CD14-positive monocyte (primary cell): ENCODE data around the gene JHY. TPM values are rescaled to one million over a fixed set of nuclear protein-coding genes. Genes with fewer than 3 reads are reported as not detected.
"Not testable (repeated sequence)": the region's sequence is repeated elsewhere in the genome, so short reads cannot be mapped to it uniquely, and the experiment has no call there.

Experiments used
- DNase-seq, 3 donors: peaks; one replicate each; pipeline ENCODE4 v3.0.0-alpha.2; 2011 to 2022
- H2AFZ ChIP-seq: 2 replicates; pipeline ENCODE4 v1.6.0; 2012; ENCODE audit warnings: mild to moderate bottlenecking, low read depth, low read length, inconsistent platforms; ENCODE audit not compliant: insufficient read depth, poor library complexity, severe bottlenecking
- H3K27ac ChIP-seq, 2 donors: 1 replicate in 1 of 2; 2 replicates in 1 of 2; pipeline ENCODE4 v1.5.1; 2012 to 2013; ENCODE audit warnings: low read length in 2 of 2, control low read depth in 1 of 2, inconsistent platforms in 1 of 2, low read depth in 1 of 2, mild to moderate bottlenecking in 1 of 2
- H3K27me3 ChIP-seq, 2 donors: one replicate each; pipeline versions ENCODE4 v1.6.0 to v1.6.1; 2011 to 2013; ENCODE audit warnings: low read length in 2 of 2; ENCODE audit not compliant: control insufficient read depth in 2 of 2, insufficient read depth in 2 of 2
- H3K36me3 ChIP-seq, 2 donors: replicated peaks in 1 of 2; 1 replicate in 1 of 2; 2 replicates in 1 of 2; pipeline versions ENCODE4 v1.5.1 to v1.6.1; 2012 to 2013; ENCODE audit warnings: low read length in 2 of 2, control low read depth in 1 of 2, inconsistent platforms in 1 of 2, mild to moderate bottlenecking in 1 of 2; ENCODE audit not compliant: insufficient read depth in 2 of 2, control insufficient read depth in 1 of 2
- H3K4me1 ChIP-seq, 2 donors: 1 replicate in 1 of 2; 2 replicates in 1 of 2; pipeline versions ENCODE4 v1.5.1 to v1.6.1; 2012 to 2013; ENCODE audit warnings: low read length in 2 of 2, control low read depth in 1 of 2, inconsistent platforms in 1 of 2, mild to moderate bottlenecking in 1 of 2, moderate library complexity in 1 of 2; ENCODE audit not compliant: insufficient read depth in 2 of 2, control insufficient read depth in 1 of 2
- H3K4me2 ChIP-seq: replicated peaks from 2 replicates; pipeline ENCODE3; 2012; ENCODE audit warnings: low read length, moderate library complexity, mild to moderate bottlenecking; ENCODE audit not compliant: poor library complexity, severe bottlenecking; ENCODE audit errors: extremely low read depth
- H3K4me3 ChIP-seq, 3 experiments: fragments of 200-600 bp in 1 of 3; sonication (generic) in 1 of 3; replicated peaks in 1 of 3; 1 replicate in 2 of 3; 2 replicates in 1 of 3; pipeline ENCODE4 v1.5.1; 2011 to 2013; ENCODE audit warnings: low read length in 3 of 3, mild to moderate bottlenecking in 3 of 3, control low read depth in 2 of 3, low read depth in 2 of 3, inconsistent platforms in 1 of 3, moderate library complexity in 1 of 3
- H3K79me2 ChIP-seq: 2 replicates; pipeline ENCODE4 v1.6.0; 2012; ENCODE audit warnings: mild to moderate bottlenecking, control low read depth, inconsistent platforms, low read length, moderate library complexity; ENCODE audit not compliant: insufficient read depth
- H3K9ac ChIP-seq: 2 replicates; pipeline ENCODE4 v1.6.0; 2017; ENCODE audit warnings: low read length, mild to moderate bottlenecking; ENCODE audit not compliant: insufficient read depth, poor library complexity, severe bottlenecking
- H3K9me3 ChIP-seq, 2 donors: replicated peaks in 1 of 2; 1 replicate in 1 of 2; 2 replicates in 1 of 2; pipeline versions ENCODE4 v1.5.1 to v1.6.1; 2012 to 2013; ENCODE audit warnings: low read length in 2 of 2, control low read depth in 1 of 2; ENCODE audit not compliant: control insufficient read depth in 1 of 2, insufficient read depth in 1 of 2
- H4K20me1 ChIP-seq: 2 replicates; pipeline ENCODE4 v1.6.0; 2012; ENCODE audit warnings: mild to moderate bottlenecking, low read length, control low read depth, moderate library complexity; ENCODE audit not compliant: insufficient read depth
- H3K27ac Mint-ChIP-seq, 7 donors: one replicate each; pipeline ENCODE4 v1.8.0; 2020; ENCODE audit warnings: mild to moderate bottlenecking in 7 of 7, mixed read lengths in 7 of 7, moderate library complexity in 6 of 7, inconsistent platforms in 2 of 7
- H3K27me3 Mint-ChIP-seq, 3 donors: one replicate each; pipeline ENCODE4 v1.8.0; 2021 to 2022; ENCODE audit warnings: low read depth in 3 of 3, mild to moderate bottlenecking in 3 of 3, mixed read lengths in 3 of 3, moderate library complexity in 3 of 3, inconsistent platforms in 1 of 3
- H3K36me3 Mint-ChIP-seq, 2 donors: one replicate each; pipeline ENCODE4 v1.8.0; 2020; ENCODE audit warnings: mixed read lengths in 2 of 2, inconsistent platforms in 1 of 2, mild to moderate bottlenecking in 1 of 2
- H3K4me1 Mint-ChIP-seq: one replicate; pipeline ENCODE4 v1.8.0; 2020; ENCODE audit warnings: mild to moderate bottlenecking, mixed read lengths
- H3K4me3 Mint-ChIP-seq, 2 donors: one replicate each; pipeline ENCODE4 v1.8.0; 2020; ENCODE audit warnings: mild to moderate bottlenecking in 2 of 2, mixed read lengths in 2 of 2, moderate library complexity in 1 of 2
- H3K9me3 Mint-ChIP-seq, 7 donors: one replicate each; pipeline ENCODE4 v1.8.0; 2020 to 2022; ENCODE audit warnings: mixed read lengths in 7 of 7, mild to moderate bottlenecking in 6 of 7, moderate library complexity in 6 of 7, inconsistent platforms in 2 of 7
- CTCF ChIP-seq: fragments of 200-600 bp; IDR thresholded peaks from one replicate; pipeline ENCODE4 v1.8.0; 2022; ENCODE audit warnings: antibody characterized with exemption, mild to moderate bottlenecking
- WGBS: methylation state at CpG from one replicate; pipeline ENCODE4 v1.1.5; 2013; ENCODE audit warnings: missing lambda C conversion rate; ENCODE audit not compliant: insufficient coverage; 5-methylcytosine and 5-hydroxymethylcytosine counted together
- intact Hi-C, 2 donors: fragments of 100-400 bp; cut with micrococcal nuclease; formaldehyde crosslinking; loops; one replicate each; pipeline versions ENCODE4 v1.15.0 to v1.15.1; 2023
- polyA plus RNA-seq, 3 donors: library from polyadenylated mRNA; depleted of rRNA in 1 of 3; unstranded in 2 of 3; stranded (reverse) in 1 of 3; fragments of 300-500 nt in 2 of 3; fragments of >200 nt in 1 of 3; fragmentation: Illumina TruSeq in 2 of 3; gene quantifications; 1 replicate in 2 of 3; 2 replicates in 1 of 3; pipeline ENCODE4 v1.2.3, GENCODE V29; 2012 to 2021

The JHY gene
- polyA plus RNA-seq, 3 donors: 0.68 to 0.91 (median 0.89) TPM

- H3K4me1 Mint-ChIP-seq: peaks cover 31% of the 10 kb centered on the region
- no peaks in the 10 kb centered on the region for H3K79me2 ChIP-seq
- peaks cover 5 to 9% (median 8%) of the 10 kb centered on the region in 3 donors for H3K27me3 Mint-ChIP-seq
- WGBS: 94% methylated on average over 2 of the region's 3 CpGs
- H3K9me3 ChIP-seq: no peaks in the 10 kb centered on the region
- no peak overlapping the region for H3K27ac ChIP-seq
- TF ChIP-seq CTCF: no peak
- H3K4me3 Mint-ChIP-seq: peak overlapping the region in 1 of 2 donors; percentile 44
- H3K4me3 ChIP-seq: no peak overlapping the region
- no peaks in the 10 kb centered on the region for H3K36me3 ChIP-seq
- peaks cover 0 to 2% (median 0%) of the 10 kb centered on the region in 7 donors for H3K9me3 Mint-ChIP-seq
- no peak overlapping the region for H2AFZ ChIP-seq
- intact Hi-C loops: loop anchor here in 1 of 2 donors (5.0 kb wide), 2 partner anchors 161 to 201 kb away; partner anchors contain the start of gene HSPA8
- H3K4me1 ChIP-seq: peaks cover 24 to 34% of the 10 kb centered on the region in 2 donors
- H3K36me3 Mint-ChIP-seq: no peaks in the 10 kb centered on the region
- H3K9ac ChIP-seq: no peak overlapping the region
- H3K27ac Mint-ChIP-seq: no peak overlapping the region
- DNase-seq: no peak
- no peak overlapping the region for H3K4me2 ChIP-seq
- peaks cover 0 to 2% of the 10 kb centered on the region in 2 donors for H3K27me3 ChIP-seq
- no peaks in the 10 kb centered on the region for H4K20me1 ChIP-seq
Measured at GRCh38 chr11:122861631-122862030, 20.9 kb upstream of the JHY start.

- Histone ChIP-seq H3K36me3 (no peaks in the 10 kb centered on the region), H3K79me2 (no peaks in the 10 kb centered on the region), H3K9ac (no peak overlapping the region), H3K27ac (no peak overlapping the region), H3K4me3 (no peak overlapping the region), H4K20me1 (no peaks in the 10 kb centered on the region), H3K4me2 (no peak overlapping the region), H3K27me3 (peaks cover 0 to 2% of the 10 kb centered on the region in 2 donors), H3K9me3 (no peaks in the 10 kb centered on the region), H2AFZ (no peak overlapping the region), H3K4me1 (peaks cover 21 to 31% of the 10 kb centered on the region in 2 donors)
- peaks cover 0 to 2% (median 0%) of the 10 kb centered on the region in 7 donors for H3K9me3 Mint-ChIP-seq
- no peak overlapping the region for H3K27ac Mint-ChIP-seq
- intact Hi-C loops: loop anchor here in 1 of 2 donors (5.0 kb wide), 2 partner anchors 160 to 200 kb away; partner anchors contain the start of gene HSPA8
- peaks cover 27% of the 10 kb centered on the region for H3K4me1 Mint-ChIP-seq
- DNase-seq: no peak
- peak overlapping the region in 1 of 2 donors; percentile 44 for H3K4me3 Mint-ChIP-seq
- no CpG with 5 or more reads among the region's 1 CpG for WGBS
- H3K27me3 Mint-ChIP-seq: peaks cover 5 to 9% (median 8%) of the 10 kb centered on the region in 3 donors
- TF ChIP-seq CTCF: no peak
- peaks cover under 1% of the 10 kb centered on the region in 2 donors for H3K36me3 Mint-ChIP-seq
Measured at GRCh38 chr11:122862091-122862490, 20.5 kb upstream of the JHY start.

GRCh38 chr11:122863154-122863553, 19.4 kb upstream of the JHY start:
- not testable (repeated sequence) for H3K4me2 ChIP-seq, H3K9me3 ChIP-seq, H3K27me3 Mint-ChIP-seq, DNase-seq, H3K9me3 Mint-ChIP-seq, H3K36me3 ChIP-seq, H3K27me3 ChIP-seq, H3K9ac ChIP-seq, H3K4me3 ChIP-seq, H2AFZ ChIP-seq, H3K79me2 ChIP-seq, H3K27ac ChIP-seq, H4K20me1 ChIP-seq
- no CpG with 5 or more reads among the region's 1 CpG for WGBS
- H3K4me1 ChIP-seq: peaks cover 15 to 23% of the 10 kb centered on the region in 2 donors
- intact Hi-C loops: loop anchor here in 1 of 2 donors (5.0 kb wide), 2 partner anchors 159 to 199 kb away; partner anchors contain the start of gene HSPA8
- Mint-ChIP-seq H3K27ac (peak overlapping the region in 1 of 7 donors; percentile 15), H3K4me3 (peak overlapping the region in 1 of 2 donors; percentile 21), H3K4me1 (peaks cover 21% of the 10 kb centered on the region), H3K36me3 (peaks cover 11% of the 10 kb centered on the region in 2 donors)
